AG09309 (cell line): ENCODE data around the gene BRD3OS.
A peak's percentile ranks its signal among the peaks of the same experiment; 100 is the strongest.

Experiments
- DNase-seq: peaks from one replicate; pipeline ENCODE4 v3.0.0-alpha.2; 2010; ENCODE audit warnings: low read depth
- H3K4me3 ChIP-seq: 2 replicates; pipeline ENCODE4 v1.5.1; 2011; ENCODE audit warnings: mild to moderate bottlenecking, low read depth, low read length, moderate library complexity; ENCODE audit not compliant: control insufficient read depth
- TF ChIP-seq, protein P1 (sequence below): IDR thresholded peaks from 2 replicates; pipeline ENCODE4 v1.5.1; 2011; ENCODE audit warnings: mild to moderate bottlenecking, low read depth, low read length, inconsistent platforms; ENCODE audit not compliant: insufficient read depth, control insufficient read depth; ENCODE audit errors: missing control alignments

The BRD3OS gene

GRCh38 chr9:134065612-134066419, 40.5 kb downstream of the BRD3OS start:
- TF ChIP-seq, protein P1, sequence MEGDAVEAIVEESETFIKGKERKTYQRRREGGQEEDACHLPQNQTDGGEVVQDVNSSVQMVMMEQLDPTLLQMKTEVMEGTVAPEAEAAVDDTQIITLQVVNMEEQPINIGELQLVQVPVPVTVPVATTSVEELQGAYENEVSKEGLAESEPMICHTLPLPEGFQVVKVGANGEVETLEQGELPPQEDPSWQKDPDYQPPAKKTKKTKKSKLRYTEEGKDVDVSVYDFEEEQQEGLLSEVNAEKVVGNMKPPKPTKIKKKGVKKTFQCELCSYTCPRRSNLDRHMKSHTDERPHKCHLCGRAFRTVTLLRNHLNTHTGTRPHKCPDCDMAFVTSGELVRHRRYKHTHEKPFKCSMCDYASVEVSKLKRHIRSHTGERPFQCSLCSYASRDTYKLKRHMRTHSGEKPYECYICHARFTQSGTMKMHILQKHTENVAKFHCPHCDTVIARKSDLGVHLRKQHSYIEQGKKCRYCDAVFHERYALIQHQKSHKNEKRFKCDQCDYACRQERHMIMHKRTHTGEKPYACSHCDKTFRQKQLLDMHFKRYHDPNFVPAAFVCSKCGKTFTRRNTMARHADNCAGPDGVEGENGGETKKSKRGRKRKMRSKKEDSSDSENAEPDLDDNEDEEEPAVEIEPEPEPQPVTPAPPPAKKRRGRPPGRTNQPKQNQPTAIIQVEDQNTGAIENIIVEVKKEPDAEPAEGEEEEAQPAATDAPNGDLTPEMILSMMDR = no peak
- H3K4me3 ChIP-seq = peak overlapping the region; percentile 63
- DNase-seq = peak; percentile 23

DNA sequence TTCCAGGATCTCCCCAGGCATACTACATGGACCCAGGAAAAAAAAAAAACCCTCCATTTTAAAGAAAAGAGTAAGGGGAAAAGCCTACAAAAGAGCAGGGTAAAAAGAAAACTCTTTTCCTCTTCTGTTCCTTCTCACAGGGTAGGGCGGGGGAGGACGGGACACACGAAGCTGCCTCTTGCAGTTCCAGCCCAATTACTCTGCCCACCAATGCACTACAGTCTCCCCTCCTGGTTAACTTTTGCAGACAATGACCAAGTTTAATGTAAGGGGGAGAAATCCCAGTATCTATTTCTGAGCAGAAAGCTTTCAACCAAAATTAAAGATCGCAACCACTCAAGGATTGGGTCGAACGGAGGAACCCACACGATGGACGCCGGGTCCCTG, 41.2 kb downstream of the BRD3OS start:
- no peak for DNase-seq
- peak overlapping the region; percentile 63 for H3K4me3 ChIP-seq
- TF ChIP-seq, protein P1 = no peak

DNA sequence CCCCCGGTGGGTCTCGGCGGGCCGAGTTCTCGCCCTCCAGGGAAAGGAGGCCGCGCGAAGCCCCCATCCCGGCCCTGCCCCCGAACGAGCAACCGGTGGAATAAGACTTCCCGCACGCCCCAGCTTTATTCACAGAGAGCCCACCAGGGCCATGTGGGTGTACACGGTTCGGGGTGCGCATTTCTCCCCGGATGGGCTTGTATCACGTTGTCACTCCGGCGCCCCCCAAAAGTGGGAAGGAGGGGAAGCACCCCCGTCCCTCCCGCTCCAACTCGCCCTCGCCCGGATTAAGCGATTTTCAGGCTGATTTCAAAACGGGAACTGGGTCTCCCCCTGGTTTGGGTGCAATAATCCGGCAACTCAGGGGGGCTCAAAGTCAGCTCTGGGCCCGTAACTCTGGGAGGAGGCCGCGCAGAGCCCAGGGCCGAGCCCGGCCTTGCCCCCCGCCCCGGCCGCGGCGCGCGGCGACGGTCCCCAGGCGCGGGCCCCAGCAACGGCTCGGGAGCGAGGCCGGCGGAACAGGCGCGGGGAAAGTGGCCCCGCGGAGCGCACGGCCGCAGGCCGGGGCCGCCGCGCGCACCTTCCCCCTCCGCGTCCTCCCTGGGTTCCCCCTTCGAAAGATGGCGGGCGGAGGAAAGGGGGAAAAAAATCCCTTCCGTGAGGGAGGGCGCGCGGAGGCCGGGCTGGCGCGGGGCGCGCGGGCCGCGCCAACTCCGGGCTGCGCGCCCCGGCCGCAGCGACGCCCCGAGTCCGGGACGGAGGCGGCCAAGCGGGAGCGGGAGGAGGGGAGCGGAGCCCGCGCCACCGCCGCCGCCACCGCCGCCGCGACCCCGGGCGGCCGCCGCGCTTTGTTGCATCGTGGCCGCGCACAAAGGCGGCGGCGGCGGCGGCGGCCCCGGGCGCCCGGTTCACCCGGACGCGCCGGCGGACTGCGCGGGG, 41.9 kb downstream of the BRD3OS start:
- peak overlapping the region; percentile 63 for H3K4me3 ChIP-seq
- DNase-seq = no peak
- TF ChIP-seq, protein P1 = no peak

DNA sequence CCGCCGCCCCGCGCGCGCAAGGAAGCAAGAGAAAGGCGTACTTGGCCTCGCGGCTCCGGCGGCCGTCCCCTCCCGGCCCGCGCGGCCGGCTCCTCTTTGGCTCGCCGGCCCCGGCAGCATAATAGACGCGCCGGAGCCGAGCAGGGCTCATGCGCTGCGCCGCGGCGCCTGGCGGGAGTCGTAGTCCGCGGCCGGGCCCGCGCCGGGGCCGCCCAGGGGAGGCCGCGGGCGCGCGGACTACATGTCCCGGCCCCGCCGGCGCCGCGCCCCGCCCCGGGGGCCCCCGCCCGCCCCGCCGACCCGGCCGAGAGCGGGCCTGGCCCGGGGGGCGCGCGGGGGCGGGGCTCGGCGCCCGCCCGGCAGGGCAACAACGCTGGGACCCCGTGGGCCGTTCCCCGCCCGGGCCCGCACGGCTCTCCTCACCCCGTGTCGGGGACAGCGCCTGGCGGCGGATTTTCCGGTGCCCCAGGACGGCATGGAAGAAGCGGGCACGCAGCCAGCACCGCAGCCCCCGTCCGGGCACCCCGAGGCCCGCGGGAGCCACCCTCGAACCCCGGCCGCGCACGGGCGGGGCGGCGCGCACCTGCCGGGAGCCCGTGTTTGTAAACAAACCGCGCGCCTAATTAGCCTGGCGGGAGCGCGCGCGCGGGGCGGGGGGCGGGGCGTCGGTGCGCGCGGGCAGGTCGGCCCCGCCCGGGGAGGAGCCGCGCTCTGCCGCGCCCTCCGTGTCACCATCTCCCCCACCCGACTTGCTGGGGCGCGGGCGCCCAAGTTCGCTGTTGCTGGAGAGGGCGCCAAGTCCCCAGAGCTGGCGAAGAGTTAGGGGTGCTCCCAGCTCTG, 42.8 kb downstream of the BRD3OS start, which contains the start of gene BRD3:
Gene BRD3 (minus strand): TSS at position 123 of the 840 bp plus-strand sequence. CDS start 14,549 bp downstream, outside the sequence.
- peak; percentile 34 for DNase-seq
- peak within 1 kb of the TSS; percentile 66 for H3K4me3 ChIP-seq
- TF ChIP-seq, protein P1 = no peak

DNA sequence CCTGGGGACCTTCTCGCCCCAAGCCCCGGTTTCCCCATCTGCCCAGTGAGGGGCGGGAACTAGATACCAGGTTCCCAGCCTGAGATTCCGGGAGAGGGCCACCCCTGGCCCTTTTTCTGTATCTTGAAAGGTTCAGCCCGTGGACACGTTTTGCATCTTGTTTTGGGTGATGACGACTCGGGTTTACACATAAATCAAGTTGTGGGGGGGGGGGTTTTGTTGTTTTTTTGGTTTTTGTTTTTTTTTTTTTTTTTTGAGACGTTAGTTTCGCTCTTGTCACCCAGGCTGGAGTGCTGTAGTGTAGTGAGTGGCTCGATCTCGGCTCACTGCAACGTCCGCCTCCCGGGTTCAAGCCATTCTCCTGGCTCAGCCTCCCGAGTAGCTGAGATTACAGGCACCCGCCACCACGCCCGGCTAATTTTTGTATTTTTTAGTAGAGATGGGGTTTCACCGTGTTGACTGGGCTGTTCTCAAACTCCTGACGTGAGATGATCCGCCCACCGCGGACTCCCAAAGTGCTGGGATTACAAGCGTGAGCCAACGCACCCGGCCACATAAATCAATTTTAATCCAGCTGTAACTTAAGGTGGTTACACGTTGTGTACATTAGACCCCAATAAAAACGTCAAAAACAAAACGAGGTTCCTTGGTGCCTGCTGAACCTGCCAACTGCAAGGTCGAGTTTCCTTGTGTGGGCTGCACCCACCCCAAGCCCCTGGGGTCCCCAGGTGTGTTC, 43.6 kb downstream of the BRD3OS start:
- no peak for DNase-seq
- peak overlapping the region; percentile 66 for H3K4me3 ChIP-seq
- TF ChIP-seq, protein P1 = no peak
